H1 (cell line): Measurements from ENCODE around the gene ABCD2. TPM values are rescaled to one million over a fixed set of nuclear protein-coding genes. Genes with fewer than 3 reads are reported as not detected.

Source experiments
- CHD1 ChIP-seq: IDR thresholded peaks from 2 replicates; pipeline ENCODE4 v1.6.1; 2012; ENCODE audit warnings: low read depth, low read length, improper control_type of control experiment
- CHD7 ChIP-seq: fragments of 300-600 bp; sonication (generic); IDR thresholded peaks from 2 replicates; pipeline ENCODE4 v1.7.1; 2012; ENCODE audit warnings: low read length, moderate library complexity, mild to moderate bottlenecking, inconsistent platforms; ENCODE audit not compliant: insufficient replicate concordance
- polyA plus RNA-seq, 7 experiments: library from polyadenylated mRNA; depleted of rRNA in 3 of 7; stranded (reverse) in 5 of 7; unstranded in 2 of 7; fragments of >200 nt in 5 of 7; fragments of 200-250 nt in 2 of 7; gene quantifications; 1 replicate in 5 of 7; 2 replicates in 1 of 7; 4 replicates in 1 of 7; pipeline versions ENCODE4 v1.2.1 to v1.2.3, GENCODE V29; 2011 to 2013; ENCODE audit warnings: missing spikeins in 2 of 7, mixed read lengths in 2 of 7
- total RNA-seq: library from RNA; stranded (reverse); fragmentation: NEBNext Ultra II Directional; extraction: Animal tissue kit (Norgen Biotek cat#: 25700); gene quantifications from 2 replicates; pipeline ENCODE4 v1.2.1, GENCODE V29; 2021

The ABCD2 gene
- total and polyA plus RNA-seq, 2 of the 8 experiments (the other 6 are each of a cell fraction or from before 2014, with no cell fraction given) = not detected

GRCh38 chr12:39595928-39596327, 23.7 kb downstream of the ABCD2 start (continued):
- TF ChIP-seq CHD7 (no peak), CHD1 (no peak)
